Skeletal muscle satellite cell (primary cell): ENCODE data around the gene PPP4C.
A peak's percentile ranks its signal among the peaks of the same experiment; 100 is the strongest.

Experiments used
- H3K27me3 ChIP-seq: 2 replicates; pipeline ENCODE4 v1.7.0; 2013; ENCODE audit warnings: low read length; ENCODE audit not compliant: control insufficient read depth, insufficient read depth
- H3K36me3 ChIP-seq: 2 replicates; pipeline ENCODE4 v1.7.0; 2013; ENCODE audit warnings: mild to moderate bottlenecking, control low read depth, low read length; ENCODE audit not compliant: insufficient read depth
- H3K4me1 ChIP-seq: 2 replicates; pipeline ENCODE4 v1.7.0; 2013; ENCODE audit warnings: low read length; ENCODE audit not compliant: control insufficient read depth, insufficient read depth
- H3K4me2 ChIP-seq: 2 replicates; pipeline ENCODE4 v1.7.0; 2013; ENCODE audit warnings: mild to moderate bottlenecking, low read length
- H3K4me3 ChIP-seq: 2 replicates; pipeline ENCODE4 v1.7.0; 2013; ENCODE audit warnings: low read length
- H3K9ac ChIP-seq: 2 replicates; pipeline ENCODE4 v1.7.0; 2013; ENCODE audit warnings: mild to moderate bottlenecking, low read depth, low read length, moderate library complexity
- H3K9me3 ChIP-seq: replicated peaks from 2 replicates; pipeline ENCODE4 v1.7.0; 2013; ENCODE audit warnings: mild to moderate bottlenecking, control low read depth, low read length

PPP4C gene

GRCh38 chr16:30092373-30093010, 16.7 kb downstream of the PPP4C start:
- H3K36me3 ChIP-seq, result peaks cover 9% of the 10 kb centered on the region
- H3K9me3 ChIP-seq, result peaks cover 10% of the 10 kb centered on the region
- peak overlapping the region; percentile 69 for H3K4me3 ChIP-seq
- H3K4me2 ChIP-seq, result peak overlapping the region; percentile 97
- peak overlapping the region; percentile 60 for H3K9ac ChIP-seq
- H3K27me3 ChIP-seq, result no peaks in the 10 kb centered on the region
- peaks cover 45% of the 10 kb centered on the region for H3K4me1 ChIP-seq

- Histone ChIP-seq H3K36me3 (peaks cover 9% of the 10 kb centered on the region), H3K4me3 (peak overlapping the region; percentile 76), H3K9ac (peak overlapping the region; percentile 74), H3K9me3 (peaks cover 13% of the 10 kb centered on the region), H3K4me1 (peaks cover 41% of the 10 kb centered on the region), H3K4me2 (peak overlapping the region; percentile 96), H3K27me3 (no peaks in the 10 kb centered on the region)
Observed at GRCh38 chr16:30094541-30095165, 18.9 kb downstream of the PPP4C start.

- H3K4me3 ChIP-seq, result peak overlapping the region; percentile 76
Observed at GRCh38 chr16:30095166-30096078, 19.6 kb downstream of the PPP4C start.

GRCh38 chr16:30096105-30096861, 20.5 kb downstream of the PPP4C start, which contains the start of gene YPEL3:
Gene YPEL3 (minus strand): TSS chr16:30096213. CDS start chr16:30095482, 731 bp downstream.
- peaks cover 13% of the 10 kb centered on the region for H3K9me3 ChIP-seq
- H3K4me2 ChIP-seq, result peak within 1 kb of the TSS; percentile 96
- peaks cover 30% of the 10 kb centered on the region for H3K4me1 ChIP-seq
- peaks cover 9% of the 10 kb centered on the region for H3K36me3 ChIP-seq
- H3K9ac ChIP-seq, result peak within 1 kb of the TSS; percentile 84
- H3K27me3 ChIP-seq, result no peaks in the 10 kb centered on the region
- peak within 1 kb of the TSS; percentile 76 for H3K4me3 ChIP-seq

More at GRCh38 chr16:30095166-30096078, 19.6 kb downstream of the PPP4C start:
- Histone ChIP-seq H3K9me3 (peaks cover 13% of the 10 kb centered on the region), H3K4me2 (peak overlapping the region; percentile 96), H3K27me3 (no peaks in the 10 kb centered on the region), H3K4me1 (peaks cover 34% of the 10 kb centered on the region), H3K36me3 (peaks cover 9% of the 10 kb centered on the region), H3K9ac (peak overlapping the region; percentile 74)

- peaks cover 9% of the 10 kb centered on the region for H3K36me3 ChIP-seq
- H3K4me1 ChIP-seq, result peaks cover 24% of the 10 kb centered on the region
- peaks cover 13% of the 10 kb centered on the region for H3K9me3 ChIP-seq
- H3K9ac ChIP-seq, result peak overlapping the region; percentile 84
- H3K4me3 ChIP-seq, result peak overlapping the region; percentile 66
- H3K4me2 ChIP-seq, result peak overlapping the region; percentile 83
- H3K27me3 ChIP-seq, result no peaks in the 10 kb centered on the region
Observed at GRCh38 chr16:30096862-30097563, 21.2 kb downstream of the PPP4C start.

- Histone ChIP-seq H3K9ac (no peak overlapping the region), H3K36me3 (peaks cover 28% of the 10 kb centered on the region)
Observed at GRCh38 chr16:30104090-30104489, 28.3 kb downstream of the PPP4C start.

GRCh38 chr16:30104492-30104891, 28.7 kb downstream of the PPP4C start:
- no peaks in the 10 kb centered on the region for H3K27me3 ChIP-seq
- H3K4me1 ChIP-seq, result no peaks in the 10 kb centered on the region
- no peak overlapping the region for H3K4me3 ChIP-seq
- no peak overlapping the region for H3K4me2 ChIP-seq
- no peaks in the 10 kb centered on the region for H3K9me3 ChIP-seq
- H3K9ac ChIP-seq, result no peak overlapping the region
- peaks cover 28% of the 10 kb centered on the region for H3K36me3 ChIP-seq

More at GRCh38 chr16:30104090-30104489, 28.3 kb downstream of the PPP4C start:
- Histone ChIP-seq H3K9me3 (no peaks in the 10 kb centered on the region), H3K4me3 (no peak overlapping the region), H3K4me2 (no peak overlapping the region), H3K4me1 (no peaks in the 10 kb centered on the region), H3K27me3 (no peaks in the 10 kb centered on the region)

- no peak overlapping the region for H3K4me3 ChIP-seq
- peaks cover 51% of the 10 kb centered on the region for H3K36me3 ChIP-seq
- H3K27me3 ChIP-seq, result no peaks in the 10 kb centered on the region
Observed at GRCh38 chr16:30108059-30108850, 32.5 kb downstream of the PPP4C start.

GRCh38 chr16:30110661-30111060, 34.9 kb downstream of the PPP4C start:
- Histone ChIP-seq H3K4me3 (no peak overlapping the region), H3K4me2 (no peak overlapping the region), H3K36me3 (peaks cover 44% of the 10 kb centered on the region), H3K9me3 (no peaks in the 10 kb centered on the region), H3K9ac (no peak overlapping the region), H3K4me1 (peaks cover 21% of the 10 kb centered on the region), H3K27me3 (no peaks in the 10 kb centered on the region)

More at GRCh38 chr16:30108059-30108850, 32.5 kb downstream of the PPP4C start:
- Histone ChIP-seq H3K4me2 (no peak overlapping the region), H3K9me3 (no peaks in the 10 kb centered on the region), H3K4me1 (peaks cover 8% of the 10 kb centered on the region), H3K9ac (no peak overlapping the region)
